ENCODE results near the gene SRPK2. TPM values are rescaled to one million over a fixed set of nuclear protein-coding genes. Genes with fewer than 3 reads are reported as not detected.

The SRPK2 gene
- total and polyA plus RNA-seq, 2 donors, result 23.0 to 45.6 TPM

- over 99% methylated on average over 4 of the region's 4 CpGs for WGBS
- no peaks in the 10 kb centered on the region for H3K9me3 ChIP-seq (ENCODE audit: control insufficient read depth in 2 of 2, insufficient read depth in 1 of 2, low read length in 1 of 2)
- DNase-seq (ENCODE audit: low read depth in 6 of 9, low spot score in 9 of 9), result no peak
- H3K4me1 ChIP-seq (ENCODE audit: control insufficient read depth in 2 of 2, insufficient read depth in 2 of 2, low read length in 2 of 2), result peaks cover 10 to 27% of the 10 kb centered on the region in 2 donors
- H3K4me3 ChIP-seq (ENCODE audit: low read length in 2 of 2), result no peak overlapping the region
- H3K36me3 ChIP-seq (ENCODE audit: control insufficient read depth in 2 of 2, insufficient read depth in 2 of 2, low read length in 1 of 2), result no peaks in the 10 kb centered on the region
- no peak overlapping the region for H3K27ac ChIP-seq (ENCODE audit: low read depth in 1 of 2, low read length in 1 of 2)
- no peaks in the 10 kb centered on the region for H3K27me3 ChIP-seq (ENCODE audit: control insufficient read depth in 2 of 2, insufficient read depth in 1 of 2, low read length in 1 of 2)
These were observed 138.5 kb downstream of the SRPK2 start for GRCh38 chr7:105250239-105250638.

DNA sequence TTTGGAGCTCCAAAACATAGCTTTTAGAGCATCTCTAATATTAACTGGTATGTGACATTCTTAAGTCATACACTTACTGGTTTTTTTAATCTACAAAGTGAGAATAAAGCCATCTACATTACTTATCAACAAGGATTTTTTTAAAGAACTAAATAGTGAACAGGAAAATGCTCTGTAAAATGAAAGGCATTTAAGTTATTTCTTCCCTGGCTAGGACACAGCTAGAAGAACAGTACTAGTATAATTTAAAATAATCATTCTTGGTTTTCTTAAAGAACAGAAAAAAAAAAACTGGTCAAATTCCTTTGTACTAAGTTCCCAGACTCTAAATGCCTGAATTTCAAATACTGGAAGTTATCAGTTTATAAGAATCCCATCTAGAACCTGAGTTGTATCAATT is 139.5 kb downstream of the SRPK2 start:
- Histone ChIP-seq H3K27ac (ENCODE audit: low read depth in 1 of 2, low read length in 1 of 2) (no peak overlapping the region), H3K9me3 (ENCODE audit: control insufficient read depth in 2 of 2, insufficient read depth in 1 of 2, low read length in 1 of 2) (peaks cover 0 to 6% of the 10 kb centered on the region in 2 donors), H3K4me1 (ENCODE audit: control insufficient read depth in 2 of 2, insufficient read depth in 2 of 2, low read length in 2 of 2) (peaks cover 10 to 27% of the 10 kb centered on the region in 2 donors), H3K4me3 (ENCODE audit: low read length in 2 of 2) (no peak overlapping the region), H3K36me3 (ENCODE audit: control insufficient read depth in 2 of 2, insufficient read depth in 2 of 2, low read length in 1 of 2) (no peaks in the 10 kb centered on the region), H3K27me3 (ENCODE audit: control insufficient read depth in 2 of 2, insufficient read depth in 1 of 2, low read length in 1 of 2) (no peaks in the 10 kb centered on the region)
- no peak for DNase-seq (ENCODE audit: low read depth in 6 of 9, low spot score in 9 of 9)

DNA sequence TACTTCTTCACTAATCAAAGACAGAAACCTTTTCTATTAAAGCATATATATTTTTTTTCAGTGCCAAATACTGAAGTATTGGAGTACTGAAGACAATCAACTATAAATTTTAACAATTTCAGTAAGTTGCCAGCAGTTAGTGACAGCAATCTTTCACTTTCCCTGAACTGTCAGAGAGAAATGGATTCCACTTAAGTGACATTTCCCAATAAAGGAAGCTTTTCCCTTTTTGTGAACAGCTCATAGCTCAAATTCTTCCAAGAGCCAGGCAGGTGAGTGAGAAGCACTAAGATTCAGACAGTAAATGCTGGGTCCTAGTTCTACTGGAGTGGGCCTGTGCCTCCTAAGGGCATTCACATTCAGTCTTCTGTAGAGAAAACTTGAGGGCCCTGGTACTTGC is 142.0 kb downstream of the SRPK2 start:
- peaks cover 9 to 20% of the 10 kb centered on the region in 2 donors for H3K4me1 ChIP-seq (ENCODE audit: control insufficient read depth in 2 of 2, insufficient read depth in 2 of 2, low read length in 2 of 2)
- H3K9me3 ChIP-seq (ENCODE audit: control insufficient read depth in 2 of 2, insufficient read depth in 1 of 2, low read length in 1 of 2), result peaks cover 0 to 7% of the 10 kb centered on the region in 2 donors
- H3K4me3 ChIP-seq (ENCODE audit: low read length in 2 of 2), result no peak overlapping the region
- no peaks in the 10 kb centered on the region for H3K27me3 ChIP-seq (ENCODE audit: control insufficient read depth in 2 of 2, insufficient read depth in 1 of 2, low read length in 1 of 2)
- H3K36me3 ChIP-seq (ENCODE audit: control insufficient read depth in 2 of 2, insufficient read depth in 2 of 2, low read length in 1 of 2), result no peaks in the 10 kb centered on the region
- DNase-seq (ENCODE audit: low read depth in 6 of 9, low spot score in 9 of 9), result no peak
- no peak overlapping the region for H3K27ac ChIP-seq (ENCODE audit: low read depth in 1 of 2, low read length in 1 of 2)

DNA sequence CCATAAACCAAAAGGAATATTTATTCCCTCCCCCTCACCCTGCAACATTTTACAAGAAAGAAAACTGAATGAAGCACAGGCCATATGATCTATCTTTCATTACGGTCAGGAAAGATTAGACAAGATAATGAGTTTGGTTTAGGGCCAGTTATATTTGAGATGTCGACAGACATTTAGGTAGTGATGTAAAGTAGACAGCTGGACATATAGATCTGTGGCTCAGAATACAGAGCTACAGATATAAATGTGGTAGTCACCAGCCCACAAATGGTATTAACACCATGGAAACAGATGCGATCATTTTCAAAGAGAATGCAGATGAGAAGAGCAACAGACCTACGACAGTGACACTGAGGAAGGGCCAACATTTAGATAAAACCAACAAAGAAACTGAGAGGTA is 142.5 kb downstream of the SRPK2 start:
- WGBS, result 77% methylated on average over 4 of the region's 4 CpGs
- no peaks in the 10 kb centered on the region for H3K36me3 ChIP-seq (ENCODE audit: control insufficient read depth in 2 of 2, insufficient read depth in 2 of 2, low read length in 1 of 2)
- H3K4me3 ChIP-seq (ENCODE audit: low read length in 2 of 2), result no peak overlapping the region
- H3K9me3 ChIP-seq (ENCODE audit: control insufficient read depth in 2 of 2, insufficient read depth in 1 of 2, low read length in 1 of 2), result peaks cover 0 to 7% of the 10 kb centered on the region in 2 donors
- H3K4me1 ChIP-seq (ENCODE audit: control insufficient read depth in 2 of 2, insufficient read depth in 2 of 2, low read length in 2 of 2), result peaks cover 11 to 16% of the 10 kb centered on the region in 2 donors
- no peaks in the 10 kb centered on the region for H3K27me3 ChIP-seq (ENCODE audit: control insufficient read depth in 2 of 2, insufficient read depth in 1 of 2, low read length in 1 of 2)
- DNase-seq (ENCODE audit: low read depth in 6 of 9, low spot score in 9 of 9), result no peak
- no peak overlapping the region for H3K27ac ChIP-seq (ENCODE audit: low read depth in 1 of 2, low read length in 1 of 2)

GRCh38 chr7:105245398-105246114 is 143.2 kb downstream of the SRPK2 start:
- H3K4me1 ChIP-seq (ENCODE audit: control insufficient read depth in 2 of 2, insufficient read depth in 2 of 2, low read length in 2 of 2), result peaks cover 14 to 15% of the 10 kb centered on the region in 2 donors
- H3K9me3 ChIP-seq (ENCODE audit: control insufficient read depth in 2 of 2, insufficient read depth in 1 of 2, low read length in 1 of 2), result peaks cover 0 to 7% of the 10 kb centered on the region in 2 donors
- no peaks in the 10 kb centered on the region for H3K36me3 ChIP-seq (ENCODE audit: control insufficient read depth in 2 of 2, insufficient read depth in 2 of 2, low read length in 1 of 2)
- no peak overlapping the region for H3K4me3 ChIP-seq (ENCODE audit: low read length in 2 of 2)
- no peak for DNase-seq (ENCODE audit: low read depth in 6 of 9, low spot score in 9 of 9)
- WGBS, result 93% methylated on average over 12 of the region's 12 CpGs
- H3K27me3 ChIP-seq (ENCODE audit: control insufficient read depth in 2 of 2, insufficient read depth in 1 of 2, low read length in 1 of 2), result no peaks in the 10 kb centered on the region
- no peak overlapping the region for H3K27ac ChIP-seq (ENCODE audit: low read depth in 1 of 2, low read length in 1 of 2)

- H3K27me3 ChIP-seq (ENCODE audit: control insufficient read depth in 2 of 2, insufficient read depth in 1 of 2, low read length in 1 of 2), result no peaks in the 10 kb centered on the region
- H3K36me3 ChIP-seq (ENCODE audit: control insufficient read depth in 2 of 2, insufficient read depth in 2 of 2, low read length in 1 of 2), result no peaks in the 10 kb centered on the region
- no peak overlapping the region for H3K4me3 ChIP-seq (ENCODE audit: low read length in 2 of 2)
- peaks cover 0 to 7% of the 10 kb centered on the region in 2 donors for H3K9me3 ChIP-seq (ENCODE audit: control insufficient read depth in 2 of 2, insufficient read depth in 1 of 2, low read length in 1 of 2)
- 99% methylated on average over 28 of the region's 28 CpGs for WGBS
- DNase-seq (ENCODE audit: low read depth in 6 of 9, low spot score in 9 of 9), result no peak
- no peak overlapping the region for H3K27ac ChIP-seq (ENCODE audit: low read depth in 1 of 2, low read length in 1 of 2)
- peaks cover 14 to 15% of the 10 kb centered on the region in 2 donors for H3K4me1 ChIP-seq (ENCODE audit: control insufficient read depth in 2 of 2, insufficient read depth in 2 of 2, low read length in 2 of 2)
These were observed 144.1 kb downstream of the SRPK2 start for GRCh38 chr7:105244594-105244993.

DNA sequence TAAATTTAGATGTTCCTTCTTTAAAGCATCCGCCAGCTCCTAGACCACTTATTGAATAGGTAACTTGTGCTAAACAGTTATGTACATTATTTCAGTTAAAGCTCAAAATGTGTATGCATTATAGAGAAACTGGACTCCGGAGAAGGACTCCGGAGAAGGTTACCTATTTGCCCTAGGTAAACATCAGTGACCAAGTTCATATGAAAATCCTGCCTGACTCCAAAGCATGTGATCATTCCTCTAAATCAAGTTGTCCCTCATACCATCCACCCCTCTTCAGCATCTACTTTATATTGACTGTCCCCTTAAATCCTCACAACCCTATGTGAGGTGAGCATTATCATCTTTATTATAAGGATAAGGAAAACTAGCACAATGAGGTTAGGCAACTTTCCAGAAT is 147.5 kb downstream of the SRPK2 start:
- no peak overlapping the region for H3K4me3 ChIP-seq (ENCODE audit: low read length in 2 of 2)
- H3K27me3 ChIP-seq (ENCODE audit: control insufficient read depth in 2 of 2, insufficient read depth in 1 of 2, low read length in 1 of 2), result no peaks in the 10 kb centered on the region
- H3K9me3 ChIP-seq (ENCODE audit: control insufficient read depth in 2 of 2, insufficient read depth in 1 of 2, low read length in 1 of 2), result peaks cover 0 to 7% of the 10 kb centered on the region in 2 donors
- no peak for DNase-seq (ENCODE audit: low read depth in 6 of 9, low spot score in 9 of 9)
- no peak overlapping the region for H3K27ac ChIP-seq (ENCODE audit: low read depth in 1 of 2, low read length in 1 of 2)
- WGBS, result 99% methylated on average over 3 of the region's 3 CpGs
- no peaks in the 10 kb centered on the region for H3K36me3 ChIP-seq (ENCODE audit: control insufficient read depth in 2 of 2, insufficient read depth in 2 of 2, low read length in 1 of 2)
- peaks cover 10% of the 10 kb centered on the region in 2 donors for H3K4me1 ChIP-seq (ENCODE audit: control insufficient read depth in 2 of 2, insufficient read depth in 2 of 2, low read length in 2 of 2)

GRCh38 chr7:105238198-105238765 is 150.4 kb downstream of the SRPK2 start:
- Histone ChIP-seq H3K27ac (ENCODE audit: low read depth in 1 of 2, low read length in 1 of 2) (no peak overlapping the region), H3K36me3 (ENCODE audit: control insufficient read depth in 2 of 2, insufficient read depth in 2 of 2, low read length in 1 of 2) (no peaks in the 10 kb centered on the region), H3K9me3 (ENCODE audit: control insufficient read depth in 2 of 2, insufficient read depth in 1 of 2, low read length in 1 of 2) (no peaks in the 10 kb centered on the region), H3K27me3 (ENCODE audit: control insufficient read depth in 2 of 2, insufficient read depth in 1 of 2, low read length in 1 of 2) (no peaks in the 10 kb centered on the region), H3K4me1 (ENCODE audit: control insufficient read depth in 2 of 2, insufficient read depth in 2 of 2, low read length in 2 of 2) (peaks cover 7 to 11% of the 10 kb centered on the region in 2 donors), H3K4me3 (ENCODE audit: low read length in 2 of 2) (no peak overlapping the region)
- WGBS, result over 99% methylated on average over 5 of the region's 5 CpGs
- no peak for DNase-seq (ENCODE audit: low read depth in 6 of 9, low spot score in 9 of 9)

- H3K9me3 ChIP-seq (ENCODE audit: control insufficient read depth in 2 of 2, insufficient read depth in 1 of 2, low read length in 1 of 2), result no peaks in the 10 kb centered on the region
- peaks cover 5 to 7% of the 10 kb centered on the region in 2 donors for H3K36me3 ChIP-seq (ENCODE audit: control insufficient read depth in 2 of 2, insufficient read depth in 2 of 2, low read length in 1 of 2)
- 95% methylated on average over 4 of the region's 4 CpGs for WGBS
- H3K27me3 ChIP-seq (ENCODE audit: control insufficient read depth in 2 of 2, insufficient read depth in 1 of 2, low read length in 1 of 2), result no peaks in the 10 kb centered on the region
- H3K4me1 ChIP-seq (ENCODE audit: control insufficient read depth in 2 of 2, insufficient read depth in 2 of 2, low read length in 2 of 2), result peaks cover 6 to 12% of the 10 kb centered on the region in 2 donors
- H3K27ac ChIP-seq (ENCODE audit: low read depth in 1 of 2, low read length in 1 of 2), result no peak overlapping the region
- no peak overlapping the region for H3K4me3 ChIP-seq (ENCODE audit: low read length in 2 of 2)
- no peak for DNase-seq (ENCODE audit: low read depth in 6 of 9, low spot score in 9 of 9)
These were observed 153.8 kb downstream of the SRPK2 start for GRCh38 chr7:105234886-105235285.

Measured in thymus (tissue), 11 donors.